ENCODE data around the gene MTIF2.

GRCh38 chr2:55236992-55237543 is 32.0 kb downstream of the MTIF2 start:
- TF ChIP-seq CTCF (IDR thresholded peaks at IDR 0.05) (no peak), POLR2AphosphoS5 (IDR thresholded peaks at IDR 0.05; ENCODE audit: low read depth, low read length) (peak; percentile 76; the same call in 1 of the 2 replicates), SIN3A (IDR thresholded peaks at IDR 0.05; ENCODE audit: borderline replicate concordance, insufficient read depth, low read depth, low read length) (no peak), TCF7L2 (IDR thresholded peaks at IDR 0.05; ENCODE audit: low read depth, low read length) (no peak), REST (IDR thresholded peaks at IDR 0.05; ENCODE audit: insufficient read depth in 1 of 2, low read depth in 2 of 2, low read length in 1 of 2) (no peak)
